SKM-1 treated with dmso at 0.1 percent for 144 hours (cell line): ENCODE data around the gene RPTOR.

Experiments
- DNase-seq: peaks from one replicate; lab custom pipeline; 2025; ENCODE audit not compliant: unreplicated experiment; lab: John Stamatoyannopoulos, UW

The RPTOR gene

GRCh38 chr17:80967404-80967872 is 422.8 kb downstream of the RPTOR start:
- DNase-seq = no peak

GRCh38 chr17:80968602-80969029 is 424.0 kb downstream of the RPTOR start:
- no peak for DNase-seq

GRCh38 chr17:80969030-80969673 is 424.5 kb downstream of the RPTOR start:
- no peak for DNase-seq

GRCh38 chr17:80969674-80970043 is 425.0 kb downstream of the RPTOR start:
- no peak for DNase-seq

- no peak for DNase-seq
These were observed 425.6 kb downstream of the RPTOR start for GRCh38 chr17:80970044-80970761.

- no peak for DNase-seq
These were observed 426.4 kb downstream of the RPTOR start for GRCh38 chr17:80970762-80971703.

GRCh38 chr17:80971704-80972304 is 427.2 kb downstream of the RPTOR start:
- DNase-seq = no peak

GRCh38 chr17:80976701-80977100 is 432.1 kb downstream of the RPTOR start:
- no peak for DNase-seq

GRCh38 chr17:80977172-80977571 is 432.5 kb downstream of the RPTOR start:
- no peak for DNase-seq

- no peak for DNase-seq
These were observed 434.2 kb downstream of the RPTOR start for GRCh38 chr17:80978499-80979497.

GRCh38 chr17:80979547-80980378 is 435.1 kb downstream of the RPTOR start:
- no peak for DNase-seq

GRCh38 chr17:80980397-80981061 is 435.9 kb downstream of the RPTOR start:
- no peak for DNase-seq

GRCh38 chr17:80981062-80981902 is 436.6 kb downstream of the RPTOR start:
- DNase-seq = no peak

- DNase-seq = no peak
These were observed 437.3 kb downstream of the RPTOR start for GRCh38 chr17:80981929-80982425.

- DNase-seq = no peak
These were observed 437.9 kb downstream of the RPTOR start for GRCh38 chr17:80982426-80982974.

- DNase-seq = no peak
These were observed 438.9 kb downstream of the RPTOR start for GRCh38 chr17:80983545-80983944.

GRCh38 chr17:80984749-80985148 is 440.1 kb downstream of the RPTOR start:
- DNase-seq = no peak
